GM21825 (cell line): ENCODE results near the gene NTMT1.

Experiments used
- ATAC-seq: cut with Tn5 transposase; IDR thresholded peaks from one replicate; pipeline ENCODE4 v1.9.1; 2021; ENCODE audit warnings: mild to moderate bottlenecking, moderate library complexity; ENCODE audit not compliant: unreplicated experiment

The NTMT1 gene

DNA sequence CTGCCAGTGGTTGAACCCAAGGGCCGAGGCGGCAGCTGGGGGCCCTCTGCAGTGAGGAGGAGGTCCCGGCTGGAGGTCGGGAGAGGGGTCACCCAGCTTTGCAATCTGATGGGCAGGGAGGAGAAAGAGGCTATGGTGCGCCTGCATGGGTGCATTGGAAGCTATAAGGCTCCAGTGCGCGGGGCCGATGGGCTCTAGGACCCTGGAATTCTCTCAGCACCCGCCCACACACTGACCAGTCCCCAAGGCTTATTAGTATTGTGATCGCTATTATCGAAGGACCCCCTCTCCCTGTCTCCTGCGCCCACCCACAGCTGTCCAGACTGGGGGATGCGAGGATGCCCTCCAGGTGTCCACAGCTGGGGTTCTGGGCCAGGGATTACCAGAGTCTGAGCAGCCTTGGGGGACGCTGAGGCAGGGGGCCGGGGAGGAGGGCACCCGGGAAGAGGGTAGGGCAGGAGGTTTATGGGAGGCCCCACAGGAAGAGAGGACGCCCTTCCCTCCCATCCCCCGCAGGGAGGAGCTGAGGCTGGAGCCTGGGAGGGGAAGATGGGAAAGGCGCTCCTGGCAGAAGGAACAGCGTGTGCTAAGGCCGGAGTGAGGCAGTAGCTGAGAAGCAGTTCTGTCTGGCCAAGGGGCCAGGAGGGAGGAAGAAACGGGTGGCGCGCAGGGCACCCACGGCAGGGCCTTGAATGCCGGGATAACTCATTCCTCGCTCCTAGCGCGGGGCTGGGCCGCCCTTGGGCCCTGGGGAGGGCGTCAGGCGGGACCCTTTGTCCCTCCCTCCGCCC is 29.2 kb upstream of the NTMT1 start:
- ATAC-seq, result no peak

DNA sequence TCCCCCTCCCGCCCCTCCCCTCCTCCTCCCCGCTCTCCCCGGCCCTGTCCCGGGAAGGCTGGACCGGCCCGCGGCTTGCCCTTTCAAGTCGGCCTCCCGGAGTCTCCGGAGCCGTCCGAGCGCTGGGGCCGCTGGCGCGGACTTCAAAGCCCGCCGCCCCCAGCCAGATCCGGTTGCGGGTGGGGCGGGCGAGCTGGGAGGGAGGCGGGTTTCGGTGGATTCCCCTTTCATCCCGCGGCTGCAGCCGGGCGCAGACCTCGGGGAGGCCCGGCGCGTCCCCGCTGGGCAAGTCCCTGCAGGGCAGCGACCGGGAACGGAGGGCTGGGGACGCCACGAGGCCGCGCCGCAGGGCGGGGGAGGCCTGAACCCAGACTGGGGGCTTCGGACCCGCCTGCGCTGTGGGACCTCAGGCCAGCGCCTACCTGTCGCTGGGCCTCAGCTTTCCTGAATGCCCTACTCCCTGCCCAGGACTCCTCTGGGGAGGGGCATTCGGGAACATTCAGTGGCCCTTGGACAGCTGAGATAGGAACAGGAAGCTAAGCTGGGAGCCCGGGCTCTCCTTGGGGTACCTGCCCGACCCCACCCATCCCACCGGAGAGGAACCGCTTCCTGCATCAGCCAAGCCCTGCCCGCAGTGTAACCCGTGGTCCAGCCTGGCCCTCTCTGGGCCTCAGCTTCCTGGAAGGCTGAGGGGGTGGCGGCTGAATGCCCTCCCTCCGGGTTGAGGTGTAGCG is 28.4 kb upstream of the NTMT1 start:
- peak; percentile 57 for ATAC-seq

DNA sequence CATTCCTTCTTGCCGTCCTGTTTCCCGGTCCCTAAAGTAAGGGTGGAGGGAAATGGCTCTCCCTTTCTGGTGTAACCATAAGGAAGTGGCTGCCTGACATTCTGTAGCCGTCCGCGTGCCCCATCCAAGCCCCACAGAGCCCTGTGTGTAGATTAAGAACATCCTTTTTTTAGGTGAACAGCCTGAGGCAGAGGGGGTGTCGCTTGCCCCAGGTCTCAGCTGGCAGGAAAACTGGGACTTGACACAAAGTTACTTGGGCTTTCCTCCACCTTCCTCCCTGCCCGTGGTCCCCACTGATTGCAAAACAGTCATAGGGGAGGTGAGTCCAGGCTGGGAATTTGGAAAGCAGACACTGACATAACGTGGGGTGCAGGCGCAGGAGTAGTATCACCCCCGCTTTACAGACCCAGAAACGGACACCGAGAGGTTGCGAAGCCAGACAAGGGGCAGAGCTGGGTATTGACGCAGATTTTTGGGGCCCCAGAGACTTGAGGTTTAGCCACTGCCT is 27.8 kb upstream of the NTMT1 start:
- no peak for ATAC-seq

DNA sequence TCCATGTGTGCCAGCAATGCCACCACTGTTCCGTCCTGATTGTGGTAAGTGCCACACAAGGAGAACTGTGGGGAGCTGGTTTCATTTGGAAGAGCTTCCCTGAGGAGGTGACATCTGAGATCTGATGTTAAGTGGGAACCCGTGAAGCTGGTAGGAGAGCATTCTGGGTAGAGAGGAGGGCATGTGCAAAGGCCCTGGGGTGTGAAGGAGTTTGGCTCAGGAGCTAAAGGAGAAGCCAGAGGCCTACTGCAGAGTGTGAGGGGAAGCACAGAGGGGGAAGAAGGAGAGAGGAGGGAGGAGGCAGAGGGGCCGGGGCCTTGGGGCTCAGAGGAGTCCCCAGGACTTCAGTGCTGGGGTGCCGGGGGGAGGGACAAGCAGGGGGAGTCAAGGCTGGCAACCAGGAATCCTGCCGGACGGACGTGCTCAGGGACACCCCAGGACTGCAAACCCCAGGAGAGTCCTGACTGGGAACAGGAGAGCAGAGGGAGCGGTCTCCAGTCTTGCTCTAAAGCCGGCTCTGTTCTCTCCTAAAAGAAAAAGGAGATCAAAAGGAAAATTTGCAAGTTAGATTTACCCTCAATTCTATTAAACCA is 24.8 kb upstream of the NTMT1 start:
- no peak for ATAC-seq

DNA sequence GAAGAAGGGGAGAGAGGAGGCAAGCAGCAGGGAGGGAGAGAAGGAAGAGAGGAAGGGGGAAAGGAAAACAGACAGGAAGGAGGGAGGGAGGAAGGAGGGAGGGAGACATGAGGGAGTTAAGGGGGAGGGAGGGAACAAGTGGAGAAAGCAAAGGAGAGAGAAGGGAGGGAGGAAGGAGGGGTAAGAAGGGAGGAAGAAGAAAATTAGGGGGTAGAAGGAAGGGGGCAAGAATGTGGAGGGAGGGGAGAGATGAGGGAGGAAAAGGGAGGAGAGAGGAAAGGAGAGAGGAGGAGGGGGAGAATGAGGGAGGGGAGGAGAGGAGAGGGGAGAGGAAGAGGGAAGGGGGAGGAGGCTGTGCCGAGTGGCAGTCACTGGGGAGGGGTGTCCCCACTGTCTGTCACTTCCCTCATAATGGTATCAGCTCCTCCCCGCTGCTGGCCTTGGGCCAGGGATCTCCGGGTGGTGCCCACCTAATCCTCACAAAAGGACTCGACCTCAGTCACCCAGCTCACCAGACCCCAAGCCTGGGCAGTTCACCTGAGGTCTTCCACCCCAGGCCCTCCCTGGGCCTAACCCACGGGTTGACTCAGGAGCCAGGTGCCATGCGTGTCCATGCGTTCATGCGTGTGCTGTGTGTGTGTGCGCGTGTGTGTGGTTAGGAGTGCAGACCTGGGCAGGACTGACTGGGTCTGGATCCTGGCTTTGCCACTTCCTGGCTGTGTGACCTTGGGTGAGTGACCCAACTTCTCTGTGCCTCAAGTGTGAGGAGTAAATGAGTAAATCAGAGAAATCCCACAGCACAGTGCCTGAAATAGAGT is 23.2 kb upstream of the NTMT1 start:
- no peak for ATAC-seq

DNA sequence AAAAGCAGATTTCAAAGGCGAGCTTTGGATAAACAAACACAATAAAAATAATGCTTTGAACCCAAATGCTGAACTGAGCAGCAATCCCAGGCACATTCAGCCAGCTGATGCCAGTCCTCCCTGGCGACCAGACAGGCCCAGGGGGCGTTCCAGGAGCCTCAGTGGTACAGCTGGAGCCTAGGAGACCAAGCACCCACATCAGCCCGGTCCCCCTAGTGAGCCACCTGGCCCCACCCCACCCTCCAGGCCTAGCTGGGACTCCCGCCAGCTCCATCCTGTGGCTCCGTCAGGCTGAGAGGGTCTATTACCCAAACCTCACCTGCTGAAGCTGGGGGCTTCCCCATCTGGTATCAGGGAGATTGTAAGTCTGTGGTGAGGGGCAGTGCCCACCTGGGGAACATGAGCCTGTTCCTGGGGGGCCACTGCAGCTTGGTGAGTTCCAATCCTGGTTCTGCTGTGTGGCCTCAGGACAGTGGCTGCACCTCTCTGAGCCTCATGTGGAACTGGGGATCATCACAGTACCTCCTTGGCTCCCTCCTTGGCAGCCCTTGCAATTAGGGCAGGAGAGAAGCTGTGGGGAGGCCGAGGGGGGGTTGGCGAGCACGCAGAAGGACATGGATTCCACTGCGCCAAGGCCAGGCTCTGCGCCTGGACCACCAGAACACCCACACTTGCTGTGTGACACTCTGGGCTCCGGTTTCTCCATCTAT is 21.8 kb upstream of the NTMT1 start:
- no peak for ATAC-seq

DNA sequence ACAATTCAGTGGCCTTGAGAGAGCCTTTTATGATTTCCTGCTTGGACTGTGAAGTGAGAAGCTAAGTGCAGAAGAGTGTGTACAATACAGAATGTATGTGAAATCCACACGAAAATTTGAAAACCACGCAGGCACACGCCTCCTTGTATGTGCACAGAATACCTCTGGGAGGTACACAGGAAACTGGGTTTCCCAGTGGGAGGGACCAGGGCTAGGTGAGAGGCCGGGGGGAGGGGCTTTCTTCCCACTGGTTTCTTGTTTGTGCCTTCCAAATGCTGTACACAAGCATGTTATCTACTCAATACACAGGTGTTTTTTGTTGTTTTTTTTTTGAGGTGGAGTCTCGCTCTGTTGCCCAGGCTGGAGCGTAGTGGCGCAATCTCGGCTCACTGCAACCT is 21.2 kb upstream of the NTMT1 start:
- ATAC-seq, result no peak

DNA sequence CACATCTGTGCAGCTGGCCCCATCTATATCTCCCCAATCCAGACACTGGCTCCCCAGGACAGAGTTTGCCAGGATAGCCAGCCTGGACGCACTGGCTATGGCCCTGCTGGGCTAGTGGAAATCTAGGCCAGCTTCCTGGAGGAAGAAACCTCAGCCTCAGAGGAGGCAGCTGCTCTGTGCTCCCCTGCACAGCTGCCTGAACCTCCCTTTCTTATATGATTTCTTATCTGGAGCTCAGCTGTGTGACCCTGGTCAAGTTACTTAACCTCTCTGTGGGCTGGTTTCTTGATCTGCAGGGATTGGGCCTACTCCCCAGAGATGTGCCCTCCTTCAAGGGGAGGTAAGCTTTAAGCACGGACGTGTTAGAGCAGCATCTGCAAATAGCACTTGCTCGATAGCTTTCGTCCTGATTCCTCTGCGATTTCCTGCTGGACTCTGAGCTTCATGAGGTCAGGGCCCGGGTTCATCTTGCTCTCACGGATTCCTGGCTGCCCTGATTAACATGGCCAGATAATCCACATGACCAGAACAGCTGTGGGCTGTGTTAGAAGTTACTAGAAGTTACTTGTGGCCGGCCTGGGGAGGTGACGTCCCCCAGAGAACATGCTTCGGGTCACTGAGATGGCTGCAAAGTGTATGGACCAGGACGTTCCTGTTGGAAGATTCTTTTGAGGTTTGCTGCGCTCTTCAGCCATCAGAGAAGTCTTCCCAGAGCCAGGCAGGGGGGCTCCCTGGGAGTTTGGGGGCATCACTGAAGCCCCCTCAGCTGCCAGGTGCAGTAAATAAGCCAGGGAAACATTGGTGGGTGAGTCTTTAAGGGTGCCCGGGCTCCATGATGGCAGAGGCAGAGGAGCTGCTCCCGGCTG is 19.6 kb upstream of the NTMT1 start:
- ATAC-seq, result no peak

DNA sequence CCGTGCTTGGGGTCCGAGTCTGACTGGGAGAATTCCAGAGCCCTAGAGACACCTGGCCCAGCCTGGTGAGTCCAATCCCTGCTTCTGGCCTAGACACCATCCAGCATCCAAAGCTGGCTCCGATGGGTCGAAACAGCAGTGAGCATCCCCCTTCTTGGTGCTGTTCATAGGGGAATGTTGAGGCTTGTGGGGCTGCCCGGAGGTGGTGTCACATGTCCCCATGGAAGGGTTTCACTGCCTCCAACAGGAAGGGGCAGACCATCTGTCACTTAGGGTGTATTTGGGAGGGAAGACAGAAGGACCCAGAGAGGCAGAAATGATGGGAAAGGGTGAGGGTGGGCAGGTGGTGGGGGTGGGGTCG is 19.0 kb upstream of the NTMT1 start:
- ATAC-seq, result no peak

DNA sequence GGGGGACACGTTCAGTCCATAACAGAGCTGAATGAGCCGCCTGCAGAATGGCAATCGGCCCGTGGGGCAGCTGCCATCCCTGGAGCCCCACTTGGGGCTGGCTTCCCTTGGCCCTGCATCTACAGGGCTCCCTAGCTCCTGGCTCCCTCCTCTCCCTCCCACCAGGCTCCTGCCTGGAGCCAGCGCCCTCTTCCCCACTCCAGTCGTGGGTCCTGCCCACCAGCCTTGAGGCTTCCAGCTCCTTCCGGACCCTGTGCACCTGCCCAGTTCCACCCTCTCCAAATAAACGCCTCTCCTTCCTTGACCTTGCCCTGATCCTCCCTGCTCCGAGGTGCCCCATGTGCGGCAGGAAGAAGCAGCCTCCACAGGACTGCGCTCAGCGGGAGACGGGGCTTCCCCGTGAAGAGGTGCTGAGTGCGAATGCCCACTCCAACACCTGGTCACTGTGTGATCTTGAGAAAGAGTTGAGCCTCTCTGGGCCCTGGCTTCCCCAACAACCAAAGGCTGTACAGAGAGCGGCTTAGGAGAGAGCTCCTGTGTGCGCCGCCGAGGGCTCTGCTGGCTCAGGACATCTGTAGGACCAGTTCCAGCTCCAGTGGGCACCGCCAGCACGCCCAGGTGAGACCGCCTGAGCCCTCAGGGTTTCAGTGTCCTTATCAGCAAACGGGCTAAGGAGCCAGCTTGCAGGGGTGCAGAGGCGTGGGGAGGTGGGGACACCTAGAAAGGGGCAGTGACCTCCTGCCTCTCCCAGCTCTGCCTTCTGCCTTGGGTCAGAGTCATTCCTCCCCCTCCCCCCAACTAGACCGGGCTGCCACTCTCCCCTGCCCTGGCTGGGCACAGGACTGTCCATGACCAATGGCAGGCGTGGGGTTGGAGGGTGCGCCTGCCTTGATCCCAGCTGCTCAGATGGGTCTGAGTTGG is 17.1 kb upstream of the NTMT1 start:
- no peak for ATAC-seq

DNA sequence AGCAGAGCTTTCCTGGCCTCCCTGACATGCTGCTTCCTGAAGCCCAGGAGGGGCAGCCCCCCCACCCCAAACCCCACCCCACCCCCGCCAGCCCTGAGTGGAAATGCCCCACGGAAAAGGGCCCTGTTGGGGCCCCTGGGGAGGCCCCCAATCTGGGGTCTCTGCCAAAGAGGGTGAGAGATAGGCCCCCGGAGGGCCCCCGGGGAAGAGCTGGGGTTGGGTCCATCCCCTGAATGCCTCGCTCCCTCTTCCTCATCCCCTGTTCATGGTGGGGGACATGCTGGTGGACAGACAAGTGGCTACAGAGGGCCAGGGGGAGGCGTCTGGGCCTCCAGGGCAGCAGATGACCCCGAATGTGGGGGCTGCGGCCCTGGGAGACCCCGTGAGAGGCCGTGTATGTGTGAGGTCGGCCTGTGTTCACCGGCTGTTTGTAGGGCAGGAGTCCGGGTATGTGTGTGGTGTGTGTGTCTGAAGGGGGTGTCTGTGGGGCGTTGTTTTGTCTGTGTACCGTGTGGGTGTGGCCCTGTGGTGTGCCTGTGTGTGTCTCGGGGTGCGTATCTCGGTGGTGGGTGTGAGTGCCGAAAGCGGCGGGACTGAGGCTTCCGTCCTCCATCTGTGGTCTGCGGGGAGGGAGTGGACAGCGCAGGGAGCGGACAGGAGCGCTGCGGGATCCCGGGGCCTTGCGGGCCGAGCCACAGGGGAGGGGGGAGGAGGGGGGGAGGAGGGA is 16.3 kb upstream of the NTMT1 start:
- ATAC-seq, result no peak

DNA sequence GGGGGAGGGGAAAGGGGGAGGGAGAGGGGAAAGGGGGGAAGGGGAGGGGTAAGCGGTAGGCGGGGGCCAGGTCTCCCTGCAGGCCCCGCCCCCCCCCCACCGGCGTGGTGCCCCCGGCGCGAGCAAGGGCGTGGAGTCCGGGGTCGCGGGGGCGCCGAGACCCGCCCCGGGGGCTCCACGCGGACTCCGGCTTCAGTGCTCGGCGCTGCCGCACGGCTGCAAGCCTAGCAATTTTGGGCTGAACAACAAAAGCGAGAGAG is 15.8 kb upstream of the NTMT1 start:
- no peak for ATAC-seq

DNA sequence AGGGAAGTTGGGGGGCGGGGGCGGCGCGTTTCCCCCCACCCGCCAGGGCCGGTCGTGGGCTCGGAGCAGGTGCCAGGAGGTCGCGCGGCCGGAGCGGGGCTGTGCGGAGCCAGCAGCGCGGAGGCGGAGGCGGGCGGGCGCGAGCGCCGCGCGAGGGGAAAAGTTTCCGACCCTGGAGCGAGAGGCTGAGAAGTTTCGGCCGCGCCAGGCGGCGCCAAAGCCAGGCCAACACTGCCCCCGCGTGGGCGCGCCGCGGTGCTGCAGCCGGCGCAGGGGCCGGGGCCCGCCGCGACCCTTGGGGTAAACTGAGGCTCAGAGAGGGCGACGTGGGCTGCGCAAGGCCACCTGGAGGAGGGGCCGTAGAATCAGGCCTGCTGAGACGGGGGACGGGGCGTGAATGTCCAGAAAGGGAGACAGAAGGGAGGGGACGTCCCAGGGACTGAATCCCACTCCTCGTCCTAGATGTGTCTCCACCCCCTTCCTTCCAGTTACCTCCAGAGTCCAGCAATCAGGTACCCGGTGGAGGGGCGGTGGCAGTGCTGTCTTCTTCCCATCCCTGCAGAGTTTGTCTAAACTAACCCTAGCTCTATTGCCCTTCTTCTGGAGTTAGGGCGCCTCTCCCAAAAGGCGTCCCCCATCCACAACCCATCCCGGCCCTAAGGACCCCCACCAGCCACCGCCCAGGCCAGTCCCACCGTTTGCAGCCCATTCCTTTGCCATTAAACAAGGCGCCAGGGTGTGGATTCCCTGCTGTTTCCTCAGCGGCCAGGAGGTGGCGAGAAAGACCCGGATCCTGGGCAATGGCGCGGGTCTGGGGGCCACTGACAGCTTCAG is 15.3 kb upstream of the NTMT1 start:
- no peak for ATAC-seq

DNA sequence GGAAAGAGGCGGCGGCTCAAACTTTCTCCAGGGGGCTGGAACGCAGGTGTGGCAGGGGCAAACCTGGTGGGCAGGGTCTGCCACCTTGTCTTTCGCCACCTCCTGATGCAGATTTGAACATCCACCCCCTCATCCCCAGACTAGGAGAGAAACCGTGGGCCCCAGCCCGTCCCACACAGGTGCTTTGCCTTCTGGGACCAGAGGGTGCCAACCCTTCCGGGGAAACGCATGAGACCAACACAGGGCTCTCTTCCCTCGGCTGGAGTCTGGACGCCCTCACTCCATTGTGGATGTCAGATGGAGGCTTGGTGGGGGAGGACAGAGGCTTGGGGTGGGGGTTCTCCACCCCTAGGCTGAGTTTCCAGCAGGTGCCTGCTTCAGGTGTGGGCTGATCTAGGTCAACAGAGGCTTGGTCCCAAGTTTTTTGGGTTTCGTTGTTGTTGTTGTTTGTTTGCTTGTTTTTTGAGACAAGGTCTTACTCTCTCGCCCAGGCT is 14.6 kb upstream of the NTMT1 start:
- ATAC-seq, result no peak

DNA sequence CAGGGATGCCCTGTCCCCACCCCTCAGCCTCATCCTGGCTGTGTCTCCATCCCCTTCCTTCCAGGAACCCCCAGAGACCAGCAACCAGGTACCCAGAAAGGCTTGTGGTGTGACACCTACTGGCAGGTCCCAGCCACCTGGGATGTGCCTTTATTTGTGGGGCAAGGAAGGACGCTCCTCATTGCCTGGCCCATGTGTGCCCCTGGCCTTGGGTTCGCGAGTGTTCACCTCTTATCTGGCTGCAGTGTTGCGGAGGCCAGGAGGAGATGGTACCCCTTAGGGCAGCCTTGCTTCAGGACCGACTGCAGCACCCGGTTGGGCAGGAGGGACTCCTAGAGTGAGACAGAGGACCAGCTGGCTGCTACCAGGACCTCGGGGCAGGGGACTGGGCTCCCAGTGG is 13.8 kb upstream of the NTMT1 start:
- ATAC-seq, result no peak

DNA sequence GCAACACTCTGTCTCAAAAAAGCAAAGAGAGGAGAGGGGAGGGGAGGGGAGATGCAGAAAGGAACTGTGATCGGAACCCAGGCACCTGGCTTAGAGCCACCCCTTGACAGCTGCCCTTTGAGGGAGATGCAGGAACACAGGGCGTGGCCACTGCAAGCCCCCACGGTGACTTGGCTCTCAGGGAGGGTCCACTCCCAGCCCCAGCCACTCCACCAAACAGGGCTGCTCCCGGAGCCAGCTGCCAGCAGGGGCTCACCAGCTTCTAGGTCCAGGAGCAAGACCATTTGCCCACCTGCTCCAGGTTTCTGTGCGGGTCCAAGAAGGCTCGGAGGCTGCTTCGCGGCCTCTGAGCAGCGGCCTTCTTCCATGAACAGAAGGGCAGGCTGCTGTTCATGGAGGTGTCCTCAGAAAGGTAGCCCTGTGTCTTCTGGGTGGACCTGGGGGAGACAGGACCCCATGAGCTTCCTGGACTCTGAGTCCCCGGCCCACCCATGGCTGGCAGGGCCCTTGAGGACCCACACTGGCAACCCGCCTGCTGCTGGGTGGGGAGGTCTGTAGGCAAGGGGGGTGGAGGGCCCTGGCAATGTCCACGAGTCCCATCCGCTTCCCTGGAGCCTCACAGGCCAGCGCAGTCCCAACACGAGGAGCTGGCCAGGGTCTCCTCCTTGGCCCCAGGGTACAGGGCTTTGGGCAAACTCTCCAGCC is 13.0 kb upstream of the NTMT1 start:
- ATAC-seq, result no peak
